ENCODE results near the gene CABLES1. TPM values are rescaled to one million over a fixed set of nuclear protein-coding genes. Genes with fewer than 3 reads are reported as not detected.

The CABLES1 gene
- total RNA-seq, 1 experiment from 2014 or later, result 16.2 TPM

- BruUV-seq (replicated peaks), result no TSS peak
- Mint-ChIP-seq H3K36me3 (ENCODE audit: insufficient read depth, unreplicated experiment) (peaks cover 8% of the 10 kb centered on the region), H3K4me3 (ENCODE audit: low read depth, unreplicated experiment) (no peak overlapping the region), H3K27ac (ENCODE audit: unreplicated experiment) (no peak overlapping the region), H3K27me3 (ENCODE audit: unreplicated experiment) (no peaks in the 10 kb centered on the region), H3K4me1 (ENCODE audit: low read depth, unreplicated experiment) (peaks cover 18% of the 10 kb centered on the region), H3K9me3 (ENCODE audit: low read depth, unreplicated experiment) (peaks cover 4% of the 10 kb centered on the region)
- intact Hi-C loops (cut with micrococcal nuclease; ENCODE audit: unreplicated experiment), result no loop called here
- no peak for DNase-seq
- CTCF ChIA-PET, result no interaction called here
- no peak for TF ChIP-seq CTCF (IDR thresholded peaks at IDR 0.05; ENCODE audit: unreplicated experiment)
Observed at GRCh38 chr18:23204589-23205235, 69.4 kb downstream of the CABLES1 start.

GRCh38 chr18:23205980-23206379 is 70.7 kb downstream of the CABLES1 start:
- intact Hi-C loops (cut with micrococcal nuclease; ENCODE audit: unreplicated experiment), result no loop called here
- no peak for TF ChIP-seq CTCF (IDR thresholded peaks at IDR 0.05; ENCODE audit: unreplicated experiment)
- Mint-ChIP-seq H3K9me3 (ENCODE audit: low read depth, unreplicated experiment) (peaks cover 4% of the 10 kb centered on the region), H3K27me3 (ENCODE audit: unreplicated experiment) (no peaks in the 10 kb centered on the region), H3K4me1 (ENCODE audit: low read depth, unreplicated experiment) (peaks cover 18% of the 10 kb centered on the region), H3K36me3 (ENCODE audit: insufficient read depth, unreplicated experiment) (peaks cover 8% of the 10 kb centered on the region), H3K4me3 (ENCODE audit: low read depth, unreplicated experiment) (no peak overlapping the region), H3K27ac (ENCODE audit: unreplicated experiment) (no peak overlapping the region)
- CTCF ChIA-PET, result interaction anchor here (0.6 kb wide), 1 partner anchor 17 kb away, joined by 6 read pairs; no protein-coding TSS in a partner anchor
- BruUV-seq (replicated peaks), result no TSS peak
- no peak for DNase-seq

GRCh38 chr18:23207191-23207955 is 72.1 kb downstream of the CABLES1 start:
- H3K4me1 Mint-ChIP-seq (ENCODE audit: low read depth, unreplicated experiment), result peaks cover 18% of the 10 kb centered on the region
- peaks cover 4% of the 10 kb centered on the region for H3K9me3 Mint-ChIP-seq (ENCODE audit: low read depth, unreplicated experiment)
- CTCF ChIA-PET, result interaction anchor here (1.2 kb wide), 1 partner anchor 18 kb away, joined by 3 read pairs; no protein-coding TSS in a partner anchor
- no TSS peak for BruUV-seq (replicated peaks)
- DNase-seq, result no peak
- no peak overlapping the region for H3K27ac Mint-ChIP-seq (ENCODE audit: unreplicated experiment)
- H3K36me3 Mint-ChIP-seq (ENCODE audit: insufficient read depth, unreplicated experiment), result peaks cover 8% of the 10 kb centered on the region
- no peak overlapping the region for H3K4me3 Mint-ChIP-seq (ENCODE audit: low read depth, unreplicated experiment)
- no peaks in the 10 kb centered on the region for H3K27me3 Mint-ChIP-seq (ENCODE audit: unreplicated experiment)
- peak; percentile 10 for TF ChIP-seq CTCF (IDR thresholded peaks at IDR 0.05; ENCODE audit: unreplicated experiment)
- intact Hi-C loops (cut with micrococcal nuclease; ENCODE audit: unreplicated experiment), result no loop called here

GRCh38 chr18:23207994-23208393 is 72.7 kb downstream of the CABLES1 start:
- Mint-ChIP-seq H3K36me3 (ENCODE audit: insufficient read depth, unreplicated experiment) (peaks cover 8% of the 10 kb centered on the region), H3K27me3 (ENCODE audit: unreplicated experiment) (no peaks in the 10 kb centered on the region), H3K4me1 (ENCODE audit: low read depth, unreplicated experiment) (peaks cover 18% of the 10 kb centered on the region), H3K4me3 (ENCODE audit: low read depth, unreplicated experiment) (no peak overlapping the region), H3K27ac (ENCODE audit: unreplicated experiment) (no peak overlapping the region), H3K9me3 (ENCODE audit: low read depth, unreplicated experiment) (peaks cover 4% of the 10 kb centered on the region)
- intact Hi-C loops (cut with micrococcal nuclease; ENCODE audit: unreplicated experiment), result no loop called here
- BruUV-seq (replicated peaks), result no TSS peak
- CTCF ChIA-PET, result interaction anchor here (1.2 kb wide), 1 partner anchor 17 kb away, joined by 3 read pairs; no protein-coding TSS in a partner anchor
- no peak for TF ChIP-seq CTCF (IDR thresholded peaks at IDR 0.05; ENCODE audit: unreplicated experiment)
- DNase-seq, result no peak

Data from Calu3 (cell line).